Neural cell (in vitro differentiated cells): ENCODE data around the gene SH3GL2. TPM values are rescaled to one million over a fixed set of nuclear protein-coding genes. Genes with fewer than 3 reads are reported as not detected.

Source experiments
- H2AFZ ChIP-seq: fragments of 200-600, 300-800 bp; sonication (generic), shearing (Covaris generic); 2 replicates; pipeline ENCODE4 v1.6.0; 2014; ENCODE audit warnings: low read depth, mild to moderate bottlenecking, antibody characterized with exemption, low read length, moderate library complexity
- H3F3A ChIP-seq: fragments of 200-600 bp; shearing (Covaris generic); 2 replicates; pipeline ENCODE4 v1.6.1; 2016; ENCODE audit warnings: mild to moderate bottlenecking, moderate library complexity, mixed read lengths, antibody characterized with exemption, low read length; ENCODE audit not compliant: insufficient read depth, poor library complexity, severe bottlenecking
- H3K27ac ChIP-seq: fragments of 200-600, 300-800 bp; sonication (generic), shearing (Covaris generic); 2 replicates; pipeline ENCODE4 v1.5.1; 2014; ENCODE audit warnings: mild to moderate bottlenecking, low read length, moderate library complexity
- H3K27me3 ChIP-seq: fragments of 300-800, 200-600 bp; sonication (generic), shearing (Covaris generic); 2 replicates; pipeline ENCODE4 v1.6.0; 2014; ENCODE audit warnings: mild to moderate bottlenecking, low read depth, low read length, moderate library complexity; ENCODE audit not compliant: insufficient read depth
- H3K36me3 ChIP-seq: fragments of 300-800, 200-600 bp; sonication (generic), shearing (Covaris generic); 2 replicates; pipeline ENCODE4 v1.5.1; 2014; ENCODE audit warnings: mild to moderate bottlenecking, antibody characterized with exemption, low read length, moderate library complexity; ENCODE audit not compliant: insufficient read depth
- H3K4me2 ChIP-seq: fragments of 300-800, 200-600 bp; sonication (generic), shearing (Covaris generic); 2 replicates; pipeline ENCODE4 v1.6.0; 2014; ENCODE audit warnings: mild to moderate bottlenecking, low read length
- H3K4me3 ChIP-seq: fragments of 300-800, 200-600 bp; sonication (generic), shearing (Covaris generic); 2 replicates; pipeline ENCODE4 v1.5.1; 2014; ENCODE audit warnings: mild to moderate bottlenecking, low read length, moderate library complexity
- H3K79me2 ChIP-seq: fragments of 200-600 bp; shearing (Covaris generic); replicated peaks from 2 replicates; pipeline ENCODE4 v1.6.0; 2014; ENCODE audit warnings: mild to moderate bottlenecking, low read length, moderate library complexity; ENCODE audit not compliant: insufficient read depth
- H3K9ac ChIP-seq: fragments of 300-800, 200-600 bp; sonication (generic), shearing (Covaris generic); 2 replicates; pipeline ENCODE4 v1.6.1; 2016; ENCODE audit warnings: mild to moderate bottlenecking, low read length, mixed read lengths
- H3K9me2 ChIP-seq: fragments of 200-600 bp; shearing (Covaris generic); 2 replicates; pipeline ENCODE4 v1.6.1; 2016; ENCODE audit warnings: mild to moderate bottlenecking, low read length, mixed read lengths; ENCODE audit not compliant: insufficient read depth
- H3K9me3 ChIP-seq: fragments of 200-600, 300-800 bp; sonication (generic), shearing (Covaris generic); 2 replicates; pipeline ENCODE4 v1.6.1; 2016; ENCODE audit warnings: mild to moderate bottlenecking, mixed run types, low read length, moderate library complexity, mixed read lengths
- H4K20me1 ChIP-seq: fragments of 200-600 bp; shearing (Covaris generic); 2 replicates; pipeline ENCODE4 v1.6.1; 2016; ENCODE audit warnings: mild to moderate bottlenecking, mixed run types; ENCODE audit not compliant: insufficient read depth
- EP300 ChIP-seq: fragments of 450-650 bp; conservative IDR thresholded peaks from 2 replicates; pipeline ENCODE4 v1.6.1; 2014; ENCODE audit warnings: antibody characterized with exemption, mild to moderate bottlenecking, moderate library complexity; ENCODE audit not compliant: poor library complexity, severe bottlenecking
- EZH2 ChIP-seq: fragments of 200-600, 300-800 bp; shearing (Covaris generic), sonication (generic); IDR thresholded peaks from 2 replicates; pipeline ENCODE4 v1.6.1; 2014; ENCODE audit warnings: antibody characterized with exemption, low read length, borderline replicate concordance, mild to moderate bottlenecking; ENCODE audit not compliant: insufficient read depth, poor library complexity, severe bottlenecking
- MXI1 ChIP-seq: fragments of 450-650 bp; conservative IDR thresholded peaks from 2 replicates; pipeline ENCODE4 v1.6.1; 2014; ENCODE audit warnings: antibody characterized with exemption, mild to moderate bottlenecking; ENCODE audit not compliant: poor library complexity, severe bottlenecking
- POLR2AphosphoS5 ChIP-seq: IDR thresholded peaks from 2 replicates; pipeline ENCODE4 v1.6.1; 2012
- RAD21 ChIP-seq: fragments of 450-650 bp; conservative IDR thresholded peaks from 2 replicates; pipeline ENCODE4 v1.6.1; 2014; ENCODE audit warnings: antibody characterized with exemption, mild to moderate bottlenecking, moderate library complexity
- SMC3 ChIP-seq: fragments of 450-650 bp; conservative IDR thresholded peaks from 2 replicates; pipeline ENCODE4 v1.6.1; 2014; ENCODE audit warnings: antibody characterized with exemption, mild to moderate bottlenecking, moderate library complexity; ENCODE audit not compliant: poor library complexity
- TAF1 ChIP-seq: IDR thresholded peaks from 2 replicates; pipeline ENCODE4 v1.6.1; 2012; ENCODE audit warnings: low read depth
- polyA plus RNA-seq: library from polyadenylated mRNA; depleted of rRNA; stranded (reverse); fragments of >200 nt; gene quantifications from 2 replicates; pipeline ENCODE4 v1.2.3, GENCODE V29; 2014
- TF ChIP-seq, protein P1 (sequence below): IDR thresholded peaks from 2 replicates; pipeline ENCODE4 v1.6.1; 2012; ENCODE audit warnings: borderline replicate concordance
- TF ChIP-seq, protein P2 (sequence below): fragments of 450-650 bp; IDR thresholded peaks from 2 replicates; pipeline ENCODE4 v1.5.1; 2014; ENCODE audit warnings: antibody characterized with exemption, mild to moderate bottlenecking, moderate library complexity; ENCODE audit not compliant: poor library complexity, severe bottlenecking

The SH3GL2 gene
- polyA plus RNA-seq, 1 donor from 2014 or later, result 13.5 TPM

DNA sequence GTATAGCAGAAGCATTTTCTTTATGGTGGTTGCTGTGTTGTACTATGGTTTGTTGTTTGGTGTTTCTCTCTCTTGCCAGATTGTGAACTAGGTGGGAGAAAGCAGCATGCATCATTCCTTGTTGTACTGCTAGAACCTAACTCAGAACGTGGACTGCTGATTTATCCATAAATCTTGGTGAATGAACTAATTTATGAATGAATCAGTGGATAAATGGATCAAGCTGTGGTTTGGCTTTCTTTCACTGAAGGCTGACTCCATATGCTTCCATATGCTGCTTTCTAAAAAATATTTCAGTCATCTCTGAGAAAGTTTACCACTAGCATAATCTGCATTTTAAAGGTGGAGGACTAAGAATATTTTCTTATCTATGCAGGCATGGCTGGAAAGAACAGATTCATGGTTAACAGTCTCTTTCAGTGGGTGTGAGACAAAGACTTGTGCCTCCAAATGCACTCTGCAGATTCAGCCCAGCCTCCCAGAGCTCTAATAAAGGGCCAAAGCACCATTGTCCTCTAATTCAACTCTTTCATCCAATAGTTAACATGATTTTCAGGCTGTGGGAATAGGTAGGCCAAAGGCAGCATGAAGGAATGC lies 237.7 kb downstream of the SH3GL2 start:
- H3K36me3 ChIP-seq, result no peaks in the 10 kb centered on the region
- H3K9me2 ChIP-seq, result no peaks in the 10 kb centered on the region
- no peaks in the 10 kb centered on the region for H4K20me1 ChIP-seq
- no peak overlapping the region for H3K9ac ChIP-seq
- H3K4me3 ChIP-seq, result no peak overlapping the region
- no peaks in the 10 kb centered on the region for H3F3A ChIP-seq
- H3K27me3 ChIP-seq, result no peaks in the 10 kb centered on the region
- H3K9me3 ChIP-seq, result no peaks in the 10 kb centered on the region
- no peak overlapping the region for H2AFZ ChIP-seq
- no peak for TF ChIP-seq POLR2AphosphoS5
- no peak for TF ChIP-seq SMC3
- TF ChIP-seq TAF1, result no peak
- TF ChIP-seq, protein P1, sequence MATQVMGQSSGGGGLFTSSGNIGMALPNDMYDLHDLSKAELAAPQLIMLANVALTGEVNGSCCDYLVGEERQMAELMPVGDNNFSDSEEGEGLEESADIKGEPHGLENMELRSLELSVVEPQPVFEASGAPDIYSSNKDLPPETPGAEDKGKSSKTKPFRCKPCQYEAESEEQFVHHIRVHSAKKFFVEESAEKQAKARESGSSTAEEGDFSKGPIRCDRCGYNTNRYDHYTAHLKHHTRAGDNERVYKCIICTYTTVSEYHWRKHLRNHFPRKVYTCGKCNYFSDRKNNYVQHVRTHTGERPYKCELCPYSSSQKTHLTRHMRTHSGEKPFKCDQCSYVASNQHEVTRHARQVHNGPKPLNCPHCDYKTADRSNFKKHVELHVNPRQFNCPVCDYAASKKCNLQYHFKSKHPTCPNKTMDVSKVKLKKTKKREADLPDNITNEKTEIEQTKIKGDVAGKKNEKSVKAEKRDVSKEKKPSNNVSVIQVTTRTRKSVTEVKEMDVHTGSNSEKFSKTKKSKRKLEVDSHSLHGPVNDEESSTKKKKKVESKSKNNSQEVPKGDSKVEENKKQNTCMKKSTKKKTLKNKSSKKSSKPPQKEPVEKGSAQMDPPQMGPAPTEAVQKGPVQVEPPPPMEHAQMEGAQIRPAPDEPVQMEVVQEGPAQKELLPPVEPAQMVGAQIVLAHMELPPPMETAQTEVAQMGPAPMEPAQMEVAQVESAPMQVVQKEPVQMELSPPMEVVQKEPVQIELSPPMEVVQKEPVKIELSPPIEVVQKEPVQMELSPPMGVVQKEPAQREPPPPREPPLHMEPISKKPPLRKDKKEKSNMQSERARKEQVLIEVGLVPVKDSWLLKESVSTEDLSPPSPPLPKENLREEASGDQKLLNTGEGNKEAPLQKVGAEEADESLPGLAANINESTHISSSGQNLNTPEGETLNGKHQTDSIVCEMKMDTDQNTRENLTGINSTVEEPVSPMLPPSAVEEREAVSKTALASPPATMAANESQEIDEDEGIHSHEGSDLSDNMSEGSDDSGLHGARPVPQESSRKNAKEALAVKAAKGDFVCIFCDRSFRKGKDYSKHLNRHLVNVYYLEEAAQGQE, result no peak
- no peak for TF ChIP-seq RAD21
- no peaks in the 10 kb centered on the region for H3K79me2 ChIP-seq
- H3K4me2 ChIP-seq, result no peak overlapping the region
- no peak overlapping the region for H3K27ac ChIP-seq

- Histone ChIP-seq H3K27me3 (no peaks in the 10 kb centered on the region), H3K9me2 (no peaks in the 10 kb centered on the region), H3K36me3 (no peaks in the 10 kb centered on the region), H3K27ac (no peak overlapping the region), H2AFZ (no peak overlapping the region), H3K79me2 (no peaks in the 10 kb centered on the region), H3K4me2 (no peak overlapping the region), H3K4me3 (no peak overlapping the region), H3F3A (no peaks in the 10 kb centered on the region), H3K9ac (no peak overlapping the region), H3K9me3 (no peaks in the 10 kb centered on the region), H4K20me1 (no peaks in the 10 kb centered on the region)
- no peak for TF ChIP-seq POLR2AphosphoS5
- TF ChIP-seq EZH2, result no peak
Measured at GRCh38 chr9:17824191-17824590, 245.3 kb downstream of the SH3GL2 start.

- H2AFZ ChIP-seq, result no peak overlapping the region
- H3K9me2 ChIP-seq, result no peaks in the 10 kb centered on the region
- H3K4me2 ChIP-seq, result no peak overlapping the region
- H3F3A ChIP-seq, result no peaks in the 10 kb centered on the region
- H3K9me3 ChIP-seq, result no peaks in the 10 kb centered on the region
- TF ChIP-seq MXI1 (no peak), POLR2AphosphoS5 (no peak), RAD21 (no peak), EZH2 (no peak), TAF1 (no peak), SMC3 (no peak), EP300 (no peak)
- TF ChIP-seq, protein P1, result no peak
- TF ChIP-seq, protein P2, sequence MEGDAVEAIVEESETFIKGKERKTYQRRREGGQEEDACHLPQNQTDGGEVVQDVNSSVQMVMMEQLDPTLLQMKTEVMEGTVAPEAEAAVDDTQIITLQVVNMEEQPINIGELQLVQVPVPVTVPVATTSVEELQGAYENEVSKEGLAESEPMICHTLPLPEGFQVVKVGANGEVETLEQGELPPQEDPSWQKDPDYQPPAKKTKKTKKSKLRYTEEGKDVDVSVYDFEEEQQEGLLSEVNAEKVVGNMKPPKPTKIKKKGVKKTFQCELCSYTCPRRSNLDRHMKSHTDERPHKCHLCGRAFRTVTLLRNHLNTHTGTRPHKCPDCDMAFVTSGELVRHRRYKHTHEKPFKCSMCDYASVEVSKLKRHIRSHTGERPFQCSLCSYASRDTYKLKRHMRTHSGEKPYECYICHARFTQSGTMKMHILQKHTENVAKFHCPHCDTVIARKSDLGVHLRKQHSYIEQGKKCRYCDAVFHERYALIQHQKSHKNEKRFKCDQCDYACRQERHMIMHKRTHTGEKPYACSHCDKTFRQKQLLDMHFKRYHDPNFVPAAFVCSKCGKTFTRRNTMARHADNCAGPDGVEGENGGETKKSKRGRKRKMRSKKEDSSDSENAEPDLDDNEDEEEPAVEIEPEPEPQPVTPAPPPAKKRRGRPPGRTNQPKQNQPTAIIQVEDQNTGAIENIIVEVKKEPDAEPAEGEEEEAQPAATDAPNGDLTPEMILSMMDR, result no peak
- H3K36me3 ChIP-seq, result no peaks in the 10 kb centered on the region
- H4K20me1 ChIP-seq, result no peaks in the 10 kb centered on the region
- H3K27ac ChIP-seq, result no peak overlapping the region
- H3K27me3 ChIP-seq, result no peaks in the 10 kb centered on the region
- H3K79me2 ChIP-seq, result no peaks in the 10 kb centered on the region
- H3K9ac ChIP-seq, result no peak overlapping the region
- no peak overlapping the region for H3K4me3 ChIP-seq
Measured at GRCh38 chr9:17824616-17825264, 245.9 kb downstream of the SH3GL2 start.
